ENCODE measurements around the gene KRT72. TPM values are rescaled to one million over a fixed set of nuclear protein-coding genes. Genes with fewer than 3 reads are reported as not detected.

The KRT72 gene
- total RNA-seq, 2 experiments from 2014 or later, result 0.65 to 0.67 TPM

Other genes starting within 250 kb of the KRT72 start
- not detected for gene KRT85, start 234.0 kb downstream of the KRT72 start, total RNA-seq
- gene KRT84, start 215.8 kb downstream of the KRT72 start, total RNA-seq, result not detected
- gene KRT82, start 195.1 kb downstream of the KRT72 start, total RNA-seq, result not detected
- gene KRT75, start 167.1 kb downstream of the KRT72 start, total RNA-seq, result not detected
- not detected for gene KRT6B, start 149.3 kb downstream of the KRT72 start, total RNA-seq
- gene KRT6C, start 127.7 kb downstream of the KRT72 start, total RNA-seq, result not detected
- not detected for gene KRT6A, start 108.2 kb downstream of the KRT72 start, total RNA-seq
- not detected for gene KRT5, start 81.1 kb downstream of the KRT72 start, total RNA-seq
- gene KRT71, start 48.3 kb downstream of the KRT72 start, total RNA-seq, result not detected
- not detected for gene KRT74, start 27.6 kb downstream of the KRT72 start, total RNA-seq
- gene KRT73, start 17.1 kb upstream of the KRT72 start, total RNA-seq, result under 1 TPM; 0.42 to 0.60 TPM
- gene KRT2, start 50.7 kb upstream of the KRT72 start, total RNA-seq, result not detected
- gene KRT1, start 78.9 kb upstream of the KRT72 start, total RNA-seq, result not detected
- not detected for gene KRT77, start 102.1 kb upstream of the KRT72 start, total RNA-seq
- not detected for gene KRT76, start 175.9 kb upstream of the KRT72 start, total RNA-seq
- not detected for gene KRT3, start 194.7 kb upstream of the KRT72 start, total RNA-seq
- gene KRT4, start 212.7 kb upstream of the KRT72 start, total RNA-seq, result not detected
- gene KRT79, start 232.8 kb upstream of the KRT72 start, total RNA-seq, result not detected
- not detected for gene KRT78, start 247.5 kb upstream of the KRT72 start, total RNA-seq